MCF 10A (cell line): Measurements from ENCODE around the gene RAVER2. TPM values are rescaled to one million over a fixed set of nuclear protein-coding genes. Genes with fewer than 3 reads are reported as not detected.
A peak's percentile ranks its signal among the peaks of the same experiment; 100 is the strongest.

Source experiments
- Bru-seq: library from RNA; stranded (reverse); fragments of 400-500 nt; gene quantifications from one replicate; lab custom pipeline; 2021; lab: Mats Ljungman, UMichigan
- BruChase-seq, 2 experiments: library from RNA; stranded (reverse); fragments of 400-500 nt; gene quantifications; one replicate each; lab custom pipeline; 2021; lab: Mats Ljungman, UMichigan
- BruUV-seq: library from RNA; stranded (reverse); fragments of 400-500 nt; replicated peaks from 2 replicates; lab custom pipeline; 2021; lab: Mats Ljungman, UMichigan
- CTCF ChIA-PET: fragments of 300-600 bp; sonication (Branson Sonifier 250); formaldehyde crosslinking; extraction: SDS; loops from one replicate; lab custom pipeline; 2021; ENCODE audit warnings: antibody characterized with exemption, inconsistent platforms; lab: Yijun Ruan, JAX
- POLR2A ChIA-PET: fragments of 300-600, 350-650 bp; sonication (Branson Sonifier 250); formaldehyde crosslinking; extraction: SDS; loops from one replicate; lab custom pipeline; 2020; ENCODE audit warnings: antibody characterized with exemption, inconsistent platforms; lab: Yijun Ruan, JAX
- DNase-seq: peaks from one replicate; pipeline ENCODE4 v3.0.0-alpha.2; 2018; ENCODE audit not compliant: unreplicated experiment
- H3K27ac Mint-ChIP-seq: one replicate; pipeline ENCODE4 v1.8.0; 2022; ENCODE audit warnings: mild to moderate bottlenecking, low read depth, mixed read lengths; ENCODE audit not compliant: unreplicated experiment
- H3K27me3 Mint-ChIP-seq: one replicate; pipeline ENCODE4 v1.8.0; 2022; ENCODE audit warnings: mixed read lengths; ENCODE audit not compliant: insufficient read depth, unreplicated experiment
- H3K36me3 Mint-ChIP-seq: one replicate; pipeline ENCODE4 v1.8.0; 2022; ENCODE audit warnings: mild to moderate bottlenecking, moderate library complexity, mixed read lengths; ENCODE audit not compliant: insufficient read depth, unreplicated experiment
- H3K4me1 Mint-ChIP-seq: one replicate; pipeline ENCODE4 v1.8.0; 2022; ENCODE audit warnings: mixed read lengths; ENCODE audit not compliant: insufficient read depth, unreplicated experiment
- H3K4me3 Mint-ChIP-seq: one replicate; pipeline ENCODE4 v1.8.0; 2022; ENCODE audit warnings: mild to moderate bottlenecking, moderate library complexity, mixed read lengths; ENCODE audit not compliant: unreplicated experiment
- H3K9me3 Mint-ChIP-seq: one replicate; pipeline ENCODE4 v1.8.0; 2022; ENCODE audit warnings: mixed read lengths; ENCODE audit not compliant: unreplicated experiment
- CTCF ChIP-seq: fragments of 200-600 bp; IDR thresholded peaks from one replicate; pipeline ENCODE4 v1.8.0; 2022; ENCODE audit warnings: antibody characterized with exemption, mild to moderate bottlenecking; ENCODE audit not compliant: unreplicated experiment
- intact Hi-C: fragments of 100-400 bp; cut with micrococcal nuclease; formaldehyde crosslinking; loops from 2 replicates; pipeline ENCODE4 v1.14.1; 2022
- long read RNA-seq: library from polyadenylated mRNA; stranded (forward); transcript quantifications from one replicate; pipeline ENCODE4 v2.0.0, GENCODE V29; 2022
- total RNA-seq: library from RNA; stranded (reverse); gene quantifications from 2 replicates; pipeline ENCODE4 v1.2.3, GENCODE V29; 2022

Gene RAVER2
- total RNA-seq (5.3 and 5.9 TPM in 2 replicates), Bru-seq, nascent RNA (percentile 55 among the genes with signal in this experiment), BruChase-seq, experiment 1, labeled RNA remaining after a 6-hour chase (percentile 54 among the genes with signal in this experiment), BruChase-seq, experiment 2, labeled RNA remaining after a 2-hour chase (percentile 57 among the genes with signal in this experiment)
- long read RNA-seq, full-length matches to known transcripts: 8 of 11 reads
- long read RNA-seq, partial matches to known transcripts: 0 of 11 reads
- long read RNA-seq, other reads (novel, unspliced or antisense): 3 of 11 reads

- DNase-seq: peak; percentile 79
- Mint-ChIP-seq H3K4me3 (peak within 1 kb of the TSS; percentile 80), H3K9me3 (no peaks in the 10 kb centered on the region), H3K27ac (peak within 1 kb of the TSS; percentile 31), H3K27me3 (no peaks in the 10 kb centered on the region), H3K4me1 (peaks cover 21% of the 10 kb centered on the region), H3K36me3 (no peaks in the 10 kb centered on the region)
- ChIA-PET POLR2A (interaction anchor here (0.6 to 4.9 kb wide), 2 partner anchors 22 to 475 kb away, joined by 4 to 46 read pairs; no protein-coding TSS in a partner anchor), CTCF (interaction anchor here (0.5 to 1.3 kb wide), 11 partner anchors 16 to 331 kb away, joined by 3 to 5 read pairs (median 3); no protein-coding TSS in a partner anchor)
- peak; percentile 53 for TF ChIP-seq CTCF
- BruUV-seq: no TSS peak
- intact Hi-C loops: loop anchor here (1.0 to 10.0 kb wide), 4 partner anchors 79 to 476 kb away; partner anchors contain the start of gene JAK1
Observed at GRCh38 chr1:64744492-64745180, at the start of gene RAVER2. Gene RAVER2, plus strand, starts transcription at chr1:64745075. Its CDS starts 98 bp downstream, at chr1:64745173.

- no peak for TF ChIP-seq CTCF
- intact Hi-C loops: no loop called here
- Mint-ChIP-seq H3K9me3 (no peaks in the 10 kb centered on the region), H3K4me3 (no peak overlapping the region), H3K4me1 (no peaks in the 10 kb centered on the region), H3K27ac (no peak overlapping the region), H3K36me3 (no peaks in the 10 kb centered on the region), H3K27me3 (no peaks in the 10 kb centered on the region)
- ChIA-PET POLR2A (interaction anchor here (0.6 kb wide), 1 partner anchor 97 kb away, joined by 3 read pairs; no protein-coding TSS in a partner anchor), CTCF (interaction anchor here (0.7 to 0.8 kb wide), 2 partner anchors 9 to 201 kb away, joined by 3 to 4 read pairs; no protein-coding TSS in a partner anchor)
- DNase-seq: no peak
- no TSS peak for BruUV-seq
Observed at GRCh38 chr1:64696879-64697278, 48.0 kb upstream of the RAVER2 start.

GRCh38 chr1:64699327-64699726, 45.5 kb upstream of the RAVER2 start:
- Mint-ChIP-seq H3K27me3 (no peaks in the 10 kb centered on the region), H3K9me3 (no peaks in the 10 kb centered on the region), H3K4me3 (no peak overlapping the region), H3K36me3 (no peaks in the 10 kb centered on the region), H3K4me1 (no peaks in the 10 kb centered on the region), H3K27ac (no peak overlapping the region)
- intact Hi-C loops: no loop called here
- ChIA-PET POLR2A (no interaction called here), CTCF (no interaction called here)
- TF ChIP-seq CTCF: no peak
- DNase-seq: no peak
- no TSS peak for BruUV-seq

GRCh38 chr1:64701071-64701470, 43.8 kb upstream of the RAVER2 start:
- intact Hi-C loops: no loop called here
- H3K27ac Mint-ChIP-seq: no peak overlapping the region

More at GRCh38 chr1:64701071-64701470, 43.8 kb upstream of the RAVER2 start:
- POLR2A ChIA-PET: no interaction called here
- CTCF ChIA-PET: interaction anchor here (0.6 to 0.8 kb wide), 3 partner anchors 16 to 123 kb away, joined by 3 read pairs; no protein-coding TSS in a partner anchor
- no peak overlapping the region for H3K4me3 Mint-ChIP-seq
- no peak for TF ChIP-seq CTCF
- no TSS peak for BruUV-seq
- H3K27me3 Mint-ChIP-seq: no peaks in the 10 kb centered on the region
- no peaks in the 10 kb centered on the region for H3K4me1 Mint-ChIP-seq
- no peaks in the 10 kb centered on the region for H3K9me3 Mint-ChIP-seq
- H3K36me3 Mint-ChIP-seq: no peaks in the 10 kb centered on the region
- DNase-seq: peak; percentile 7
